GM23338 (cell line): Measurements from ENCODE around the gene DST. TPM values are rescaled to one million over a fixed set of nuclear protein-coding genes. Genes with fewer than 3 reads are reported as not detected.

ENCODE experiments used
- ATAC-seq: fragments of 200-7000 bp; cut with Tn5 transposase; 3 replicates; pipeline ENCODE4 v1.9.1; 2020
- DNase-seq: peaks from one replicate; pipeline ENCODE4 v3.0.0-alpha.2; 2015; ENCODE audit warnings: low spot score
- H2AFZ ChIP-seq: fragments of 200-600 bp; sonication (generic); 2 replicates; pipeline ENCODE4 v1.8.0; 2016; ENCODE audit warnings: antibody characterized with exemption, mild to moderate bottlenecking, moderate library complexity
- H3F3A ChIP-seq: fragments of 200-600 bp; sonication (generic); replicated peaks from 2 replicates; pipeline ENCODE4 v1.8.0; 2017; ENCODE audit warnings: antibody characterized with exemption, mixed run types, low read depth
- H3K27ac ChIP-seq: fragments of 200-600 bp; sonication (generic); 2 replicates; pipeline ENCODE4 v1.6.1; 2016; ENCODE audit warnings: low read depth
- H3K27me3 ChIP-seq: fragments of 200-600 bp; sonication (generic); 2 replicates; pipeline ENCODE4 v1.8.0; 2016; ENCODE audit warnings: mild to moderate bottlenecking, mixed run types, moderate library complexity; ENCODE audit not compliant: insufficient read depth
- H3K36me3 ChIP-seq: fragments of 200-600 bp; sonication (generic); 2 replicates; pipeline ENCODE4 v1.8.0; 2016; ENCODE audit warnings: mild to moderate bottlenecking; ENCODE audit not compliant: insufficient read depth
- H3K4me1 ChIP-seq: fragments of 200-600 bp; sonication (generic); 2 replicates; pipeline ENCODE4 v1.8.0; 2016; ENCODE audit warnings: mild to moderate bottlenecking, moderate library complexity; ENCODE audit not compliant: insufficient read depth
- H3K4me2 ChIP-seq: fragments of 200-600 bp; sonication (generic); 2 replicates; pipeline ENCODE4 v1.7.1; 2017; ENCODE audit warnings: mixed run types
- H3K4me3 ChIP-seq: fragments of 200-600 bp; sonication (generic); 2 replicates; pipeline ENCODE4 v1.6.1; 2016; ENCODE audit warnings: mixed run types
- H3K79me2 ChIP-seq: fragments of 200-600 bp; sonication (generic); replicated peaks from 2 replicates; pipeline ENCODE4 v1.8.0; 2017; ENCODE audit warnings: mild to moderate bottlenecking; ENCODE audit not compliant: insufficient read depth
- H3K9me2 ChIP-seq: fragments of 200-600 bp; sonication (generic); 2 replicates; pipeline ENCODE4 v1.8.0; 2017; ENCODE audit not compliant: insufficient read depth
- H4K20me1 ChIP-seq: fragments of 200-600 bp; sonication (generic); replicated peaks from 2 replicates; pipeline ENCODE4 v1.8.0; 2017; ENCODE audit warnings: mild to moderate bottlenecking; ENCODE audit not compliant: insufficient read depth
- H3K27ac Mint-ChIP-seq: 2 replicates; pipeline ENCODE4 v1.8.0; 2020; ENCODE audit warnings: inconsistent platforms, mild to moderate bottlenecking, moderate library complexity, mixed read lengths
- H3K27me3 Mint-ChIP-seq: 3 replicates; pipeline ENCODE4 v1.8.0; 2022; ENCODE audit warnings: low read depth, mild to moderate bottlenecking, moderate library complexity, mixed read lengths, inconsistent platforms; ENCODE audit not compliant: insufficient read depth, poor library complexity
- H3K36me3 Mint-ChIP-seq: 3 replicates; pipeline ENCODE4 v1.8.0; 2021; ENCODE audit warnings: low read depth, mild to moderate bottlenecking, inconsistent platforms, moderate library complexity, mixed read lengths
- H3K4me1 Mint-ChIP-seq: 3 replicates; pipeline ENCODE4 v1.8.0; 2020; ENCODE audit warnings: mild to moderate bottlenecking, inconsistent platforms, mixed read lengths
- H3K4me3 Mint-ChIP-seq: 3 replicates; pipeline ENCODE4 v1.8.0; 2021; ENCODE audit warnings: moderate library complexity, mild to moderate bottlenecking, inconsistent platforms, mixed read lengths
- H3K9me3 Mint-ChIP-seq: 3 replicates; pipeline ENCODE4 v1.8.0; 2020; ENCODE audit warnings: moderate library complexity, mild to moderate bottlenecking, inconsistent platforms, mixed read lengths
- CREB1 ChIP-seq: fragments of 250-450 bp; sonication (Bioruptor Pico); IDR thresholded peaks from 2 replicates; pipeline ENCODE4 v1.5.0; 2020; ENCODE audit warnings: low read depth, mild to moderate bottlenecking, moderate library complexity
- EZH2 ChIP-seq: fragments of 200-600 bp; sonication (generic); IDR thresholded peaks from one replicate; pipeline ENCODE4 v1.8.0; 2017; ENCODE audit warnings: antibody characterized with exemption, mild to moderate bottlenecking, low read depth; ENCODE audit not compliant: unreplicated experiment
- NANOG ChIP-seq: IDR thresholded peaks from 2 replicates; pipeline ENCODE4 v1.6.1; 2016; ENCODE audit warnings: antibody characterized with exemption, borderline replicate concordance
- POLR2AphosphoS5 ChIP-seq: IDR thresholded peaks from 2 replicates; pipeline ENCODE4 v1.6.1; 2016; ENCODE audit warnings: antibody characterized with exemption, low read depth
- STAT1 ChIP-seq: IDR thresholded peaks from one replicate; pipeline ENCODE4 v1.6.1; 2016; ENCODE audit warnings: antibody characterized with exemption; ENCODE audit not compliant: unreplicated experiment
- ZNF114 ChIP-seq: fragments of 250-450 bp; sonication (Bioruptor Pico); IDR thresholded peaks from 2 replicates; pipeline ENCODE4 v1.5.0; 2020; ENCODE audit warnings: mild to moderate bottlenecking, moderate library complexity
- ZNF331 ChIP-seq: fragments of 250-450 bp; sonication (Bioruptor Pico); IDR thresholded peaks from 2 replicates; pipeline ENCODE4 v1.5.0; 2020; ENCODE audit warnings: low read depth, mild to moderate bottlenecking, moderate library complexity
- polyA plus RNA-seq: library from polyadenylated mRNA; unstranded; fragments of >200 nt; fragmentation: Nextera tagmentation; extraction: Ambion mirVana; gene quantifications from 2 replicates; pipeline ENCODE4 v1.2.1, GENCODE V29; 2016
- total RNA-seq: library from RNA; depleted of rRNA; stranded (reverse); fragments of >200 nt; shearing (Covaris generic); gene quantifications from 2 replicates; pipeline ENCODE4 v1.2.3, GENCODE V29; 2014
- TF ChIP-seq, protein P1 (sequence below): IDR thresholded peaks from one replicate; pipeline ENCODE4 v1.6.1; 2018; ENCODE audit warnings: antibody characterized with exemption; ENCODE audit not compliant: unreplicated experiment
- TF ChIP-seq, protein P2 (sequence below): fragments of 250-450 bp; sonication (Bioruptor Pico); IDR thresholded peaks from 2 replicates; pipeline ENCODE4 v1.5.0; 2020; ENCODE audit warnings: mild to moderate bottlenecking, moderate library complexity
- TF ChIP-seq, protein P3 (sequence below): IDR thresholded peaks from 2 replicates; pipeline ENCODE4 v1.6.1; 2016; ENCODE audit warnings: antibody characterized with exemption

DST gene
- total and polyA plus RNA-seq, 2 experiments from 2014 or later, result 88.7 to 188 TPM

DNA sequence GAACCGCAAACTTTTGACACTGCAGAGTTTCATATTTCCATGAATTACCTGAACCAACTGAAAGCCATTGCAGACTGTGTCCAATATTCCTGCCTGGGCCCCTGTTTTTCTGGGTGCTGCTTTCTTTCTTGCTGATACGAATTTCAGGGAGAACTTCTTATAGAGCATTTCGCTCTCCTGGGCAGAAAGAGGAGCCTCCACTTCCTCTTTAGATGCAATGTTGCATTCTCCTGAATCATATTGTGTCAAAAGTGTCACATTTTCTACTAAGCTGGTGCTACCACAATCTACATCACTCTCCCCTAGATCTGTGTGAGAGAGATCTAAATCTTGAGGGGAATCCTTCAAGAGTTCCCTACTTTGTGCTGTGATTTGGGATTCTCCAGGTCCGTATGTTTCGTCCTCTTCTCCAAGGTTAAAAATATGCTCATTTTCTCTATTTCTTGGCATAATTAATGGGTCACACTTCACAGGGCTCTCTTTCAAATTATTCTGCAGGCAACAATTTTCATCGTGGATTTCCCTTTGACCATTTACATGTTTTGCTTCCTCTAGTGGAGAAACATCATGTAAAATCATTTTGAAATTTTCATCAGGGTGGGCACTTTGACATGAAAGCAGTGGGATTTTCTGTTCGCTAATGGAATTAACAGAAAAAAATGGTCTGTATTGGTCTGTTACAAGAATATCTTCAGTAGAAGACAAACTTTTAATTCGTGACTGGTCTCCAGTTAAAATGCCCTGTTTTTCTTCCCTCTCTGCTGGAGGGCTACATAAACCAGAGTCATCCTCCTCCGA lies 102.3 kb downstream of the DST start:
- Mint-ChIP-seq H3K27me3 (no peaks in the 10 kb centered on the region), H3K9me3 (no peaks in the 10 kb centered on the region), H3K36me3 (no peaks in the 10 kb centered on the region), H3K4me3 (no peak overlapping the region), H3K27ac (no peak overlapping the region), H3K4me1 (peaks cover 18% of the 10 kb centered on the region; the same call in 2 of the 3 replicates)
- no peak overlapping the region for H2AFZ ChIP-seq
- H3F3A ChIP-seq, result peaks cover 3% of the 10 kb centered on the region; the same call in 1 of the 2 replicates
- H3K9me2 ChIP-seq, result no peaks in the 10 kb centered on the region
- H3K4me3 ChIP-seq, result no peak overlapping the region
- H4K20me1 ChIP-seq, result peaks cover 6% of the 10 kb centered on the region; the same call in 1 of the 2 replicates
- H3K4me1 ChIP-seq, result peaks cover 48% of the 10 kb centered on the region
- H3K4me2 ChIP-seq, result no peak overlapping the region
- no peak overlapping the region for H3K27ac ChIP-seq
- ATAC-seq (no peak), DNase-seq (no peak)
- TF ChIP-seq EZH2, result no peak
- H3K36me3 ChIP-seq, result no peaks in the 10 kb centered on the region
- no peaks in the 10 kb centered on the region for H3K27me3 ChIP-seq
- H3K79me2 ChIP-seq, result peaks cover 45% of the 10 kb centered on the region

DNA sequence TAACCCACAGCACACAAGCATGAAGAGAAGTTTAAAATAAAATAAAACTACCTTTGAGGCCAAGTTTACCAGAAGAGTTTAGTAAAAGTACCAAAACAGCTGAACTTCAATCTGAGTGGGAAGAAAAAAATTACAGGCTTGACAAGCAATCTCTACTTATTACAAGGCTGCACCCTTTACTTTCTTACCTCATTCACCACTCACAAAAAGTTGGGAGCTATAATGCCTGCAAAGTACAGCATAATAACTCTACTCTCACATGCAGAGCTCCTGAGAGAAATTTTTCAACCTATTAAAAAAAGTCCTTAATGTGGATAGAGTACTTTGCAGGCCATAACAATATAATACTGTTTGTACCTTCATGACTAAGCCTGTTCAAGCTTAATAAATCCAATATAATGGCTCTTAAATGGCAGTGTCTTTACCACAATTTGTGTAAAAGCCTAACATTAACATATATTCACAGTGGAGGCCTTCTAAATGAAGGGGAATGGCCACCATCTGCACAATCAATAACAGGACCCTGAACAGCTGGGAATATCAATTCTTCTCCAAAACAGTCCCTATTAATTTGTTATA lies 103.1 kb downstream of the DST start:
- no peak overlapping the region for H2AFZ ChIP-seq
- no peak for ATAC-seq
- H4K20me1 ChIP-seq, result peaks cover 6% of the 10 kb centered on the region; the same call in 1 of the 2 replicates
- DNase-seq, result no peak
- Mint-ChIP-seq H3K36me3 (peaks cover 1% of the 10 kb centered on the region; the same call in 1 of the 3 replicates), H3K27ac (peak overlapping the region; percentile 61; the same call in 1 of the 2 replicates), H3K4me1 (peaks cover 26% of the 10 kb centered on the region), H3K4me3 (no peak overlapping the region), H3K9me3 (no peaks in the 10 kb centered on the region), H3K27me3 (no peaks in the 10 kb centered on the region)
- no peaks in the 10 kb centered on the region for H3K27me3 ChIP-seq
- no peak overlapping the region for H3K27ac ChIP-seq
- H3K4me1 ChIP-seq, result peaks cover 51% of the 10 kb centered on the region
- H3F3A ChIP-seq, result peaks cover 3% of the 10 kb centered on the region; the same call in 1 of the 2 replicates
- peaks cover 41% of the 10 kb centered on the region for H3K79me2 ChIP-seq
- no peaks in the 10 kb centered on the region for H3K36me3 ChIP-seq
- no peak overlapping the region for H3K4me3 ChIP-seq
- no peak overlapping the region for H3K4me2 ChIP-seq
- H3K9me2 ChIP-seq, result no peaks in the 10 kb centered on the region
- TF ChIP-seq, protein P1, sequence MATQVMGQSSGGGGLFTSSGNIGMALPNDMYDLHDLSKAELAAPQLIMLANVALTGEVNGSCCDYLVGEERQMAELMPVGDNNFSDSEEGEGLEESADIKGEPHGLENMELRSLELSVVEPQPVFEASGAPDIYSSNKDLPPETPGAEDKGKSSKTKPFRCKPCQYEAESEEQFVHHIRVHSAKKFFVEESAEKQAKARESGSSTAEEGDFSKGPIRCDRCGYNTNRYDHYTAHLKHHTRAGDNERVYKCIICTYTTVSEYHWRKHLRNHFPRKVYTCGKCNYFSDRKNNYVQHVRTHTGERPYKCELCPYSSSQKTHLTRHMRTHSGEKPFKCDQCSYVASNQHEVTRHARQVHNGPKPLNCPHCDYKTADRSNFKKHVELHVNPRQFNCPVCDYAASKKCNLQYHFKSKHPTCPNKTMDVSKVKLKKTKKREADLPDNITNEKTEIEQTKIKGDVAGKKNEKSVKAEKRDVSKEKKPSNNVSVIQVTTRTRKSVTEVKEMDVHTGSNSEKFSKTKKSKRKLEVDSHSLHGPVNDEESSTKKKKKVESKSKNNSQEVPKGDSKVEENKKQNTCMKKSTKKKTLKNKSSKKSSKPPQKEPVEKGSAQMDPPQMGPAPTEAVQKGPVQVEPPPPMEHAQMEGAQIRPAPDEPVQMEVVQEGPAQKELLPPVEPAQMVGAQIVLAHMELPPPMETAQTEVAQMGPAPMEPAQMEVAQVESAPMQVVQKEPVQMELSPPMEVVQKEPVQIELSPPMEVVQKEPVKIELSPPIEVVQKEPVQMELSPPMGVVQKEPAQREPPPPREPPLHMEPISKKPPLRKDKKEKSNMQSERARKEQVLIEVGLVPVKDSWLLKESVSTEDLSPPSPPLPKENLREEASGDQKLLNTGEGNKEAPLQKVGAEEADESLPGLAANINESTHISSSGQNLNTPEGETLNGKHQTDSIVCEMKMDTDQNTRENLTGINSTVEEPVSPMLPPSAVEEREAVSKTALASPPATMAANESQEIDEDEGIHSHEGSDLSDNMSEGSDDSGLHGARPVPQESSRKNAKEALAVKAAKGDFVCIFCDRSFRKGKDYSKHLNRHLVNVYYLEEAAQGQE, result no peak
- TF ChIP-seq ZNF331 (CRISPR knock-in tag) (no peak), POLR2AphosphoS5 (no peak), STAT1 (no peak), ZNF114 (CRISPR knock-in tag) (no peak), NANOG (no peak), CREB1 (CRISPR knock-in tag) (no peak)
- TF ChIP-seq, protein P2, sequence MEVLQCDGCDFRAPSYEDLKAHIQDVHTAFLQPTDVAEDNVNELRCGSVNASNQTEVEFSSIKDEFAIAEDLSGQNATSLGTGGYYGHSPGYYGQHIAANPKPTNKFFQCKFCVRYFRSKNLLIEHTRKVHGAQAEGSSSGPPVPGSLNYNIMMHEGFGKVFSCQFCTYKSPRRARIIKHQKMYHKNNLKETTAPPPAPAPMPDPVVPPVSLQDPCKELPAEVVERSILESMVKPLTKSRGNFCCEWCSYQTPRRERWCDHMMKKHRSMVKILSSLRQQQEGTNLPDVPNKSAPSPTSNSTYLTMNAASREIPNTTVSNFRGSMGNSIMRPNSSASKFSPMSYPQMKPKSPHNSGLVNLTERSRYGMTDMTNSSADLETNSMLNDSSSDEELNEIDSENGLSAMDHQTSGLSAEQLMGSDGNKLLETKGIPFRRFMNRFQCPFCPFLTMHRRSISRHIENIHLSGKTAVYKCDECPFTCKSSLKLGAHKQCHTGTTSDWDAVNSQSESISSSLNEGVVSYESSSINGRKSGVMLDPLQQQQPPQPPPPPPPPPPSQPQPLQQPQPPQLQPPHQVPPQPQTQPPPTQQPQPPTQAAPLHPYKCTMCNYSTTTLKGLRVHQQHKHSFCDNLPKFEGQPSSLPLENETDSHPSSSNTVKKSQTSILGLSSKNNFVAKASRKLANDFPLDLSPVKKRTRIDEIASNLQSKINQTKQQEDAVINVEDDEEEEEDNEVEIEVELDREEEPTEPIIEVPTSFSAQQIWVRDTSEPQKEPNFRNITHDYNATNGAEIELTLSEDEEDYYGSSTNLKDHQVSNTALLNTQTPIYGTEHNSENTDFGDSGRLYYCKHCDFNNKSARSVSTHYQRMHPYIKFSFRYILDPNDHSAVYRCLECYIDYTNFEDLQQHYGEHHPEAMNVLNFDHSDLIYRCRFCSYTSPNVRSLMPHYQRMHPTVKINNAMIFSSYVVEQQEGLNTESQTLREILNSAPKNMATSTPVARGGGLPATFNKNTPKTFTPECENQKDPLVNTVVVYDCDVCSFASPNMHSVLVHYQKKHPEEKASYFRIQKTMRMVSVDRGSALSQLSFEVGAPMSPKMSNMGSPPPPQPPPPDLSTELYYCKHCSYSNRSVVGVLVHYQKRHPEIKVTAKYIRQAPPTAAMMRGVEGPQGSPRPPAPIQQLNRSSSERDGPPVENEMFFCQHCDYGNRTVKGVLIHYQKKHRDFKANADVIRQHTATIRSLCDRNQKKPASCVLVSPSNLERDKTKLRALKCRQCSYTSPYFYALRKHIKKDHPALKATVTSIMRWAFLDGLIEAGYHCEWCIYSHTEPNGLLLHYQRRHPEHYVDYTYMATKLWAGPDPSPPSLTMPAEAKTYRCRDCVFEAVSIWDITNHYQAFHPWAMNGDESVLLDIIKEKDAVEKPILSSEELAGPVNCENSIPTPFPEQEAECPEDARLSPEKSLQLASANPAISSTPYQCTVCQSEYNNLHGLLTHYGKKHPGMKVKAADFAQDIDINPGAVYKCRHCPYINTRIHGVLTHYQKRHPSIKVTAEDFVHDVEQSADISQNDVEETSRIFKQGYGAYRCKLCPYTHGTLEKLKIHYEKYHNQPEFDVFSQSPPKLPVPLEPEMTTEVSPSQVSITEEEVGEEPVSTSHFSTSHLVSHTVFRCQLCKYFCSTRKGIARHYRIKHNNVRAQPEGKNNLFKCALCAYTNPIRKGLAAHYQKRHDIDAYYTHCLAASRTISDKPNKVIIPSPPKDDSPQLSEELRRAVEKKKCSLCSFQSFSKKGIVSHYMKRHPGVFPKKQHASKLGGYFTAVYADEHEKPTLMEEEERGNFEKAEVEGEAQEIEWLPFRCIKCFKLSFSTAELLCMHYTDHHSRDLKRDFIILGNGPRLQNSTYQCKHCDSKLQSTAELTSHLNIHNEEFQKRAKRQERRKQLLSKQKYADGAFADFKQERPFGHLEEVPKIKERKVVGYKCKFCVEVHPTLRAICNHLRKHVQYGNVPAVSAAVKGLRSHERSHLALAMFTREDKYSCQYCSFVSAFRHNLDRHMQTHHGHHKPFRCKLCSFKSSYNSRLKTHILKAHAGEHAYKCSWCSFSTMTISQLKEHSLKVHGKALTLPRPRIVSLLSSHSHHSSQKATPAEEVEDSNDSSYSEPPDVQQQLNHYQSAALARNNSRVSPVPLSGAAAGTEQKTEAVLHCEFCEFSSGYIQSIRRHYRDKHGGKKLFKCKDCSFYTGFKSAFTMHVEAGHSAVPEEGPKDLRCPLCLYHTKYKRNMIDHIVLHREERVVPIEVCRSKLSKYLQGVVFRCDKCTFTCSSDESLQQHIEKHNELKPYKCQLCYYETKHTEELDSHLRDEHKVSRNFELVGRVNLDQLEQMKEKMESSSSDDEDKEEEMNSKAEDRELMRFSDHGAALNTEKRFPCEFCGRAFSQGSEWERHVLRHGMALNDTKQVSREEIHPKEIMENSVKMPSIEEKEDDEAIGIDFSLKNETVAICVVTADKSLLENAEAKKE (CRISPR knock-in tag), result no peak
- TF ChIP-seq, protein P3, sequence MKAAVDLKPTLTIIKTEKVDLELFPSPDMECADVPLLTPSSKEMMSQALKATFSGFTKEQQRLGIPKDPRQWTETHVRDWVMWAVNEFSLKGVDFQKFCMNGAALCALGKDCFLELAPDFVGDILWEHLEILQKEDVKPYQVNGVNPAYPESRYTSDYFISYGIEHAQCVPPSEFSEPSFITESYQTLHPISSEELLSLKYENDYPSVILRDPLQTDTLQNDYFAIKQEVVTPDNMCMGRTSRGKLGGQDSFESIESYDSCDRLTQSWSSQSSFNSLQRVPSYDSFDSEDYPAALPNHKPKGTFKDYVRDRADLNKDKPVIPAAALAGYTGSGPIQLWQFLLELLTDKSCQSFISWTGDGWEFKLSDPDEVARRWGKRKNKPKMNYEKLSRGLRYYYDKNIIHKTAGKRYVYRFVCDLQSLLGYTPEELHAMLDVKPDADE, result no peak
